Esophagus mucosa (tissue), 1 donor: ENCODE data around the gene ANKFY1. TPM values are rescaled to one million over a fixed set of nuclear protein-coding genes. Genes with fewer than 3 reads are reported as not detected.

Experiments
- total RNA-seq: library from RNA; stranded (reverse); gene quantifications from one replicate; pipeline ENCODE4 v1.2.4, GENCODE V29; 2023
- donor health status: DM: yes; HTN: yes; CAD: no.

ANKFY1 gene
- total RNA-seq, 1 donor from 2014 or later: 31.6 TPM

Other genes with a start within 250 kb of the ANKFY1 start
- gene ZZEF1, start 120.9 kb downstream of the ANKFY1 start, total RNA-seq: 27.4 TPM
- 14.0 TPM for gene CYB5D2, start 120.8 kb downstream of the ANKFY1 start, total RNA-seq
- gene UBE2G1, start 102.7 kb upstream of the ANKFY1 start, total RNA-seq: 93.4 TPM
- 0.48 TPM for gene SPNS3, start 170.0 kb upstream of the ANKFY1 start, total RNA-seq
- gene SPNS2, start 234.9 kb upstream of the ANKFY1 start, total RNA-seq: 33.9 TPM